H9 (cell line): ENCODE results near the gene GBE1. TPM values are rescaled to one million over a fixed set of nuclear protein-coding genes. Genes with fewer than 3 reads are reported as not detected.

Source experiments
- DNase-seq: peaks from one replicate; pipeline ENCODE4 v3.0.0-alpha.2; 2017
- H2AFZ ChIP-seq: one replicate; pipeline ENCODE4 v1.6.1; 2013; ENCODE audit warnings: mild to moderate bottlenecking, low read length, control low read depth, moderate library complexity
- H2AK5ac ChIP-seq: 2 replicates; pipeline ENCODE4 v1.6.1; 2013; ENCODE audit warnings: low read length, control low read depth, mixed read lengths; ENCODE audit not compliant: insufficient read length
- H2BK120ac ChIP-seq: one replicate; pipeline ENCODE4 v1.6.1; 2013; ENCODE audit warnings: low read depth, mild to moderate bottlenecking, low read length, control low read depth, inconsistent platforms; ENCODE audit not compliant: poor library complexity, severe bottlenecking
- H2BK12ac ChIP-seq: 2 replicates; pipeline ENCODE4 v1.6.1; 2013; ENCODE audit warnings: low read length, control low read depth, mixed read lengths, low read depth; ENCODE audit not compliant: insufficient read length
- H2BK15ac ChIP-seq: 2 replicates; pipeline ENCODE4 v1.6.1; 2013; ENCODE audit warnings: low read depth, low read length, control low read depth
- H2BK20ac ChIP-seq: one replicate; pipeline ENCODE4 v1.6.1; 2013; ENCODE audit warnings: low read depth, mild to moderate bottlenecking, low read length, control low read depth, inconsistent platforms; ENCODE audit not compliant: poor library complexity, severe bottlenecking
- H2BK5ac ChIP-seq: 2 replicates; pipeline ENCODE4 v1.6.1; 2013; ENCODE audit warnings: low read length, control low read depth, mixed read lengths; ENCODE audit not compliant: insufficient read length
- H3K14ac ChIP-seq: 2 replicates; pipeline ENCODE4 v1.6.1; 2013; ENCODE audit warnings: low read length, control low read depth; ENCODE audit not compliant: insufficient read depth
- H3K18ac ChIP-seq: 2 replicates; pipeline ENCODE4 v1.6.1; 2013; ENCODE audit warnings: low read depth, mild to moderate bottlenecking, mixed read lengths, low read length, control low read depth; ENCODE audit not compliant: insufficient read length
- H3K23ac ChIP-seq: 2 replicates; pipeline ENCODE4 v1.6.1; 2013; ENCODE audit warnings: low read length, control low read depth, mixed read lengths, low read depth; ENCODE audit not compliant: insufficient read length
- H3K23me2 ChIP-seq: 2 replicates; pipeline ENCODE4 v1.6.1; 2013; ENCODE audit warnings: low read depth, mild to moderate bottlenecking, mixed read lengths, low read length, control low read depth; ENCODE audit not compliant: insufficient read length, poor library complexity, severe bottlenecking
- H3K27ac ChIP-seq: 2 replicates; pipeline ENCODE4 v1.5.1; 2013; ENCODE audit warnings: low read length, control low read depth, mixed read lengths, low read depth; ENCODE audit not compliant: insufficient read length
- H3K27me3 ChIP-seq: 2 replicates; pipeline ENCODE4 v1.6.1; 2013; ENCODE audit warnings: low read length, control low read depth, inconsistent platforms; ENCODE audit not compliant: insufficient read depth
- H3K4ac ChIP-seq: 2 replicates; pipeline ENCODE4 v1.6.1; 2013; ENCODE audit warnings: low read depth, mild to moderate bottlenecking, control low read depth, inconsistent platforms, low read length, moderate library complexity
- H3K4me1 ChIP-seq: 2 replicates; pipeline ENCODE4 v1.6.1; 2013; ENCODE audit warnings: low read length, control low read depth, inconsistent platforms; ENCODE audit not compliant: insufficient read depth
- H3K4me2 ChIP-seq: 2 replicates; pipeline ENCODE4 v1.6.1; 2013; ENCODE audit warnings: low read length, control low read depth, mixed read lengths; ENCODE audit not compliant: insufficient read length, insufficient read depth
- H3K56ac ChIP-seq: 2 replicates; pipeline ENCODE4 v1.6.1; 2013; ENCODE audit warnings: low read depth, mild to moderate bottlenecking, mixed read lengths, low read length, control low read depth; ENCODE audit not compliant: insufficient read length
- H3K79me1 ChIP-seq: 2 replicates; pipeline ENCODE4 v1.6.1; 2013; ENCODE audit warnings: low read depth, mild to moderate bottlenecking, moderate library complexity, low read length, control low read depth, inconsistent platforms; ENCODE audit not compliant: insufficient read depth, poor library complexity, severe bottlenecking
- H3K79me2 ChIP-seq: 2 replicates; pipeline ENCODE4 v1.6.1; 2013; ENCODE audit warnings: low read length, control low read depth, inconsistent platforms; ENCODE audit not compliant: insufficient read depth
- H3K9ac ChIP-seq: 2 replicates; pipeline ENCODE4 v1.6.1; 2013; ENCODE audit warnings: low read length, control low read depth, mixed read lengths; ENCODE audit not compliant: insufficient read length; ENCODE audit errors: extremely low read depth
- H3K9me3 ChIP-seq: one replicate; pipeline ENCODE4 v1.6.1; 2013; ENCODE audit warnings: low read depth, low read length, inconsistent platforms; ENCODE audit not compliant: control insufficient read depth
- H3T11ph ChIP-seq: one replicate; pipeline ENCODE4 v1.6.1; 2013; ENCODE audit warnings: mild to moderate bottlenecking, low read length, control low read depth, inconsistent platforms
- H4K20me1 ChIP-seq: one replicate; pipeline ENCODE4 v1.6.1; 2013; ENCODE audit not compliant: control insufficient read depth, insufficient read length, insufficient read depth
- H4K5ac ChIP-seq: 2 replicates; pipeline ENCODE4 v1.6.1; 2013; ENCODE audit warnings: low read depth, mild to moderate bottlenecking, mixed read lengths, low read length, control low read depth; ENCODE audit not compliant: insufficient read length
- H4K8ac ChIP-seq: replicated peaks from 2 replicates; pipeline ENCODE4 v1.6.1; 2013; ENCODE audit warnings: low read length, control low read depth, mixed read lengths, low read depth; ENCODE audit not compliant: insufficient read length
- H4K91ac ChIP-seq: 2 replicates; pipeline ENCODE4 v1.6.1; 2013; ENCODE audit warnings: low read depth, mild to moderate bottlenecking, moderate library complexity, mixed read lengths, low read length, control low read depth; ENCODE audit not compliant: insufficient read length
- H3K27ac Mint-ChIP-seq, 3 experiments: 2 replicates in 2 of 3; 3 replicates in 1 of 3; pipeline ENCODE4 v1.8.0; 2020 to 2021; ENCODE audit warnings: mixed read lengths in 3 of 3, mild to moderate bottlenecking in 1 of 3, moderate library complexity in 1 of 3
- H3K27me3 Mint-ChIP-seq: 2 replicates; pipeline ENCODE4 v1.8.0; 2021; ENCODE audit warnings: low read depth, mild to moderate bottlenecking, moderate library complexity, mixed read lengths
- H3K36me3 Mint-ChIP-seq, 3 experiments: 2 replicates in 2 of 3; 3 replicates in 1 of 3; pipeline ENCODE4 v1.8.0; 2020 to 2021; ENCODE audit warnings: low read depth in 3 of 3, mixed read lengths in 3 of 3; ENCODE audit not compliant: insufficient read depth in 1 of 3
- H3K4me1 Mint-ChIP-seq, 2 experiments: 2 replicates each; pipeline ENCODE4 v1.8.0; 2020; ENCODE audit warnings: mixed read lengths in 2 of 2
- H3K4me3 Mint-ChIP-seq, 2 experiments: 2 replicates in 1 of 2; 3 replicates in 1 of 2; pipeline ENCODE4 v1.8.0; 2020 to 2021; ENCODE audit warnings: mild to moderate bottlenecking in 2 of 2, mixed read lengths in 2 of 2, moderate library complexity in 1 of 2
- H3K9me3 Mint-ChIP-seq, 2 experiments: 2 replicates in 1 of 2; 3 replicates in 1 of 2; pipeline ENCODE4 v1.8.0; 2020; ENCODE audit warnings: mild to moderate bottlenecking in 2 of 2, mixed read lengths in 2 of 2, moderate library complexity in 1 of 2
- CTCF ChIP-seq: fragments of 200-600 bp; sonication (generic); conservative IDR thresholded peaks from 3 replicates; pipeline ENCODE4 v1.8.0; 2021; ENCODE audit warnings: antibody characterized with exemption, mild to moderate bottlenecking
- WGBS: extraction: QIAGEN DNeasy Blood & Tissue Kit; methylation state at CpG from one replicate; pipeline ENCODE4 v1.1.7; 2013; ENCODE audit warnings: missing lambda C conversion rate, low lambda C conversion rate, mixed read lengths; ENCODE audit not compliant: insufficient read length; ENCODE audit errors: extremely low coverage; 5-methylcytosine and 5-hydroxymethylcytosine counted together
- total RNA-seq: library from RNA; stranded (reverse); gene quantifications from 2 replicates; pipeline ENCODE4 v1.2.1, GENCODE V29; 2021

GBE1 gene
- total RNA-seq, 1 experiment from 2014 or later, result 13.8 TPM

- Mint-ChIP-seq H3K27ac (no peak overlapping the region), H3K9me3 (no peaks in the 10 kb centered on the region), H3K4me3 (no peak overlapping the region), H3K36me3 (no peaks in the 10 kb centered on the region), H3K4me1 (no peaks in the 10 kb centered on the region), H3K27me3 (no peaks in the 10 kb centered on the region)
- H2BK12ac ChIP-seq, result no peak overlapping the region
- H2AK5ac ChIP-seq, result no peak overlapping the region
- no peak overlapping the region for H3T11ph ChIP-seq
- no peak overlapping the region for H3K18ac ChIP-seq
- no peak overlapping the region for H3K56ac ChIP-seq
- no CpG with 5 or more reads among the region's 5 CpGs for WGBS
- no peak overlapping the region for H3K4me2 ChIP-seq
- H4K20me1 ChIP-seq, result no peaks in the 10 kb centered on the region
- TF ChIP-seq CTCF, result no peak
- DNase-seq, result no peak
- H3K14ac ChIP-seq, result no peak overlapping the region
- no peak overlapping the region for H3K9ac ChIP-seq
- no peak overlapping the region for H3K23ac ChIP-seq
- H3K9me3 ChIP-seq, result no peaks in the 10 kb centered on the region
- H3K23me2 ChIP-seq, result no peaks in the 10 kb centered on the region
- no peak overlapping the region for H2BK5ac ChIP-seq
- H2BK15ac ChIP-seq, result no peak overlapping the region
- H3K27me3 ChIP-seq, result no peaks in the 10 kb centered on the region
- H3K79me1 ChIP-seq, result no peaks in the 10 kb centered on the region
- no peak overlapping the region for H3K27ac ChIP-seq
- no peaks in the 10 kb centered on the region for H3K79me2 ChIP-seq
- no peak overlapping the region for H4K8ac ChIP-seq
- H4K91ac ChIP-seq, result no peak overlapping the region
- H2BK20ac ChIP-seq, result no peak overlapping the region
- no peak overlapping the region for H2AFZ ChIP-seq
- H2BK120ac ChIP-seq, result no peak overlapping the region
- no peak overlapping the region for H4K5ac ChIP-seq
- H3K4ac ChIP-seq, result no peak overlapping the region
- H3K4me1 ChIP-seq, result no peaks in the 10 kb centered on the region
These were observed 175.5 kb downstream of the GBE1 start for GRCh38 chr3:81585937-81586336.
